ENCODE measurements around the gene USP35. TPM values are rescaled to one million over a fixed set of nuclear protein-coding genes. Genes with fewer than 3 reads are reported as not detected.

USP35 gene
- total RNA-seq, 1 experiment from 2014 or later: 11.8 TPM

DNA sequence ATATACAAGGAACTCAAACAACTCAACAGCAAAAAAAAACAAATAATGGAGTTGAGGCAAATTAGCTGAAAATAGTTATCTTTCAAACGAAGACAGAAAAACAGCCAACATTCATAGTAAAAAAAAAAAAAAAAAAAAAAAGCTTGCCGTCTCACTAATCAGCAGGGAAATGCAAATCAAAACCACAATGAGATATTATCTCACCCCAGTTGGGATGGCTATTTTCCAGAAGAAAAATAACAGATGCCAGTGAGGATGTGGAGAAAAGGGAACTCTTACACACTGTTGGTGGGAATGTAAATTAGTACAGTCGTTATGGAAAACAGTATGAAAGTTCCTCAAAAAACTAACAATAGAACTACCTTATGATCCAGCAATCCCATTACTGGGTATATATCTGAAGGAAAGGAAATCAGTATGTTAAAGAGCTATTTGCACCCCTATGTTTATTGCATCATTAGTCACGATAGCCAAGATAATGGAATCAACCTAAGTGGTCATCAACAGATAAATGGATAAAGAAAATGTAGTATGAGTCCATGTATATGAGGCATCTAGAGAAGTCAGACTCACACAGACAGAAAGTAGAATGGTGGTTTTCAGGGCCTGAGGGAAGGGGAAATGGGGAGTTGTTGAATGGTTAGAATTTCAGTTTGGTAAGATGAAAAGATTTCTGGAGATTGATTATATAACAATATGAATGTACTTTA is 56.0 kb downstream of the USP35 start:
- no peaks in the 10 kb centered on the region for H3K4me1 ChIP-seq (ENCODE audit: control insufficient read depth, insufficient read depth, low read length)
- TF ChIP-seq CTCF (IDR thresholded peaks at IDR 0.05) (no peak), POLR2AphosphoS5 (IDR thresholded peaks at IDR 0.05; ENCODE audit: low read depth, low read length) (no peak), SIN3A (IDR thresholded peaks at IDR 0.05; ENCODE audit: borderline replicate concordance, insufficient read depth, low read depth, low read length) (no peak), TCF7L2 (IDR thresholded peaks at IDR 0.05; ENCODE audit: low read depth, low read length) (no peak)
- TF ChIP-seq, protein P1, sequence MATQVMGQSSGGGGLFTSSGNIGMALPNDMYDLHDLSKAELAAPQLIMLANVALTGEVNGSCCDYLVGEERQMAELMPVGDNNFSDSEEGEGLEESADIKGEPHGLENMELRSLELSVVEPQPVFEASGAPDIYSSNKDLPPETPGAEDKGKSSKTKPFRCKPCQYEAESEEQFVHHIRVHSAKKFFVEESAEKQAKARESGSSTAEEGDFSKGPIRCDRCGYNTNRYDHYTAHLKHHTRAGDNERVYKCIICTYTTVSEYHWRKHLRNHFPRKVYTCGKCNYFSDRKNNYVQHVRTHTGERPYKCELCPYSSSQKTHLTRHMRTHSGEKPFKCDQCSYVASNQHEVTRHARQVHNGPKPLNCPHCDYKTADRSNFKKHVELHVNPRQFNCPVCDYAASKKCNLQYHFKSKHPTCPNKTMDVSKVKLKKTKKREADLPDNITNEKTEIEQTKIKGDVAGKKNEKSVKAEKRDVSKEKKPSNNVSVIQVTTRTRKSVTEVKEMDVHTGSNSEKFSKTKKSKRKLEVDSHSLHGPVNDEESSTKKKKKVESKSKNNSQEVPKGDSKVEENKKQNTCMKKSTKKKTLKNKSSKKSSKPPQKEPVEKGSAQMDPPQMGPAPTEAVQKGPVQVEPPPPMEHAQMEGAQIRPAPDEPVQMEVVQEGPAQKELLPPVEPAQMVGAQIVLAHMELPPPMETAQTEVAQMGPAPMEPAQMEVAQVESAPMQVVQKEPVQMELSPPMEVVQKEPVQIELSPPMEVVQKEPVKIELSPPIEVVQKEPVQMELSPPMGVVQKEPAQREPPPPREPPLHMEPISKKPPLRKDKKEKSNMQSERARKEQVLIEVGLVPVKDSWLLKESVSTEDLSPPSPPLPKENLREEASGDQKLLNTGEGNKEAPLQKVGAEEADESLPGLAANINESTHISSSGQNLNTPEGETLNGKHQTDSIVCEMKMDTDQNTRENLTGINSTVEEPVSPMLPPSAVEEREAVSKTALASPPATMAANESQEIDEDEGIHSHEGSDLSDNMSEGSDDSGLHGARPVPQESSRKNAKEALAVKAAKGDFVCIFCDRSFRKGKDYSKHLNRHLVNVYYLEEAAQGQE (IDR thresholded peaks at IDR 0.05; ENCODE audit: insufficient read depth in 1 of 2, low read depth in 2 of 2, low read length in 1 of 2): no peak
- H3K27me3 ChIP-seq (ENCODE audit: control insufficient read depth, insufficient read depth, low read length): no peaks in the 10 kb centered on the region
- ChIA-PET POLR2A (no interaction called here), CTCF (no interaction called here)
- intact Hi-C loops (cut with micrococcal nuclease; ENCODE audit: unreplicated experiment) (no loop called here), in situ Hi-C loops (cut with HindIII; ENCODE audit: low pct_unique_long_range_greater_than_20kb, low sequenced_read_pairs) (no loop called here)
- no peaks in the 10 kb centered on the region for H3K36me3 ChIP-seq (ENCODE audit: control insufficient read depth, insufficient read depth, low read length)
- H3K27ac ChIP-seq (ENCODE audit: low read length): no peak overlapping the region
- no peak overlapping the region for H3K4me3 ChIP-seq (ENCODE audit: low read depth in 2 of 2, low read length in 2 of 2)
- ATAC-seq: no peak
- BruUV-seq (replicated peaks): no TSS peak
- H3K9me3 ChIP-seq (ENCODE audit: control insufficient read depth, insufficient read depth, low read depth, low read length): peaks cover 6% of the 10 kb centered on the region; the same call in 1 of the 2 replicates
- DNase-seq (ENCODE audit: low read depth, low spot score): no peak

GRCh38 chr11:78248191-78248590 is 59.5 kb downstream of the USP35 start:
- no peak for DNase-seq (ENCODE audit: low read depth, low spot score)
- no peaks in the 10 kb centered on the region for H3K36me3 ChIP-seq (ENCODE audit: control insufficient read depth, insufficient read depth, low read length)
- ChIA-PET POLR2A (no interaction called here), CTCF (no interaction called here)
- TF ChIP-seq CTCF (IDR thresholded peaks at IDR 0.05): no peak
- TF ChIP-seq TCF7L2 (IDR thresholded peaks at IDR 0.05; ENCODE audit: low read depth, low read length): no peak
- no peak for TF ChIP-seq POLR2AphosphoS5 (IDR thresholded peaks at IDR 0.05; ENCODE audit: low read depth, low read length)
- TF ChIP-seq, protein P1 (IDR thresholded peaks at IDR 0.05; ENCODE audit: insufficient read depth in 1 of 2, low read depth in 2 of 2, low read length in 1 of 2): no peak
- no peak for TF ChIP-seq SIN3A (IDR thresholded peaks at IDR 0.05; ENCODE audit: borderline replicate concordance, insufficient read depth, low read depth, low read length)
- ATAC-seq: no peak
- H3K27ac ChIP-seq (ENCODE audit: low read length): no peak overlapping the region
- H3K27me3 ChIP-seq (ENCODE audit: control insufficient read depth, insufficient read depth, low read length): no peaks in the 10 kb centered on the region
- H3K4me3 ChIP-seq (ENCODE audit: low read depth in 2 of 2, low read length in 2 of 2): no peak overlapping the region
- in situ Hi-C loops (cut with HindIII; ENCODE audit: low pct_unique_long_range_greater_than_20kb, low sequenced_read_pairs) (no loop called here), intact Hi-C loops (cut with micrococcal nuclease; ENCODE audit: unreplicated experiment) (no loop called here)
- no TSS peak for BruUV-seq (replicated peaks)
- H3K4me1 ChIP-seq (ENCODE audit: control insufficient read depth, insufficient read depth, low read length): no peaks in the 10 kb centered on the region
- no peaks in the 10 kb centered on the region for H3K9me3 ChIP-seq (ENCODE audit: control insufficient read depth, insufficient read depth, low read depth, low read length)

Data from Panc1 (cell line).